OCI-LY7 (cell line): ENCODE measurements around the gene WFS1. TPM values are rescaled to one million over a fixed set of nuclear protein-coding genes. Genes with fewer than 3 reads are reported as not detected.

Source experiments
- BruUV-seq: library from RNA; stranded (reverse); fragments of 400-500 nt; replicated peaks from 2 replicates; lab custom pipeline; 2021; lab: Mats Ljungman, UMichigan
- CTCF ChIA-PET: fragments of 300-600 bp; sonication (Branson Sonifier 250); formaldehyde crosslinking; loops from one replicate; lab custom pipeline; 2022; ENCODE audit warnings: antibody characterized with exemption; ENCODE audit not compliant: unreplicated experiment; lab: Charles Lee
- POLR2A ChIA-PET: fragments of 300-600 bp; sonication (Branson Sonifier 250); formaldehyde crosslinking; loops from one replicate; lab custom pipeline; 2022; ENCODE audit warnings: antibody characterized with exemption; lab: Charles Lee
- DNase-seq: peaks from one replicate; pipeline ENCODE4 v3.0.0-alpha.2; 2015; ENCODE audit warnings: low spot score
- H2AFZ ChIP-seq: fragments of 200-600 bp; sonication (generic), shearing (Covaris generic); 2 replicates; pipeline ENCODE4 v1.6.1; 2014; ENCODE audit warnings: mild to moderate bottlenecking, antibody characterized with exemption, low read length, moderate library complexity
- H3K27ac ChIP-seq: fragments of 200-600 bp; sonication (generic); 2 replicates; pipeline ENCODE4 v1.5.1; 2014; ENCODE audit warnings: mixed run types, low read depth, mild to moderate bottlenecking, moderate library complexity, low read length, inconsistent platforms; ENCODE audit not compliant: poor library complexity, severe bottlenecking
- H3K36me3 ChIP-seq: fragments of 200-600 bp; sonication (generic); 2 replicates; pipeline ENCODE4 v1.6.1; 2014; ENCODE audit warnings: mild to moderate bottlenecking, antibody characterized with exemption, low read length, moderate library complexity, mixed read lengths; ENCODE audit not compliant: insufficient read depth
- H3K4me1 ChIP-seq: fragments of 200-600 bp; sonication (generic); 2 replicates; pipeline ENCODE4 v1.5.1; 2014; ENCODE audit warnings: mild to moderate bottlenecking, low read length; ENCODE audit not compliant: insufficient read depth, poor library complexity, severe bottlenecking
- H3K4me2 ChIP-seq: fragments of 200-600 bp; sonication (generic); 2 replicates; pipeline ENCODE4 v1.6.1; 2014; ENCODE audit warnings: mild to moderate bottlenecking, low read length
- H3K4me3 ChIP-seq: fragments of 200-600 bp; sonication (generic); 2 replicates; pipeline ENCODE4 v1.5.1; 2014; ENCODE audit warnings: mild to moderate bottlenecking, low read depth, low read length; ENCODE audit not compliant: poor library complexity, severe bottlenecking
- H3K79me2 ChIP-seq: fragments of 200-600 bp; sonication (generic); 2 replicates; pipeline ENCODE4 v1.6.1; 2016; ENCODE audit warnings: low read depth, mild to moderate bottlenecking, low read length, moderate library complexity, mixed read lengths; ENCODE audit not compliant: insufficient read depth
- H3K9me2 ChIP-seq: fragments of 200-600 bp; sonication (generic); 2 replicates; pipeline ENCODE4 v1.6.1; 2016; ENCODE audit warnings: mild to moderate bottlenecking, low read length, mixed read lengths; ENCODE audit not compliant: insufficient read depth
- H3K9me3 ChIP-seq: fragments of 200-600 bp; sonication (generic); 2 replicates; pipeline ENCODE4 v1.6.1; 2014; ENCODE audit warnings: mild to moderate bottlenecking, mixed run types, low read length, mixed read lengths
- H4K20me1 ChIP-seq: fragments of 200-600 bp; sonication (generic); 2 replicates; pipeline ENCODE4 v1.6.1; 2014; ENCODE audit warnings: mild to moderate bottlenecking, antibody characterized with exemption, low read length, moderate library complexity, mixed read lengths; ENCODE audit not compliant: insufficient read depth
- CTCF ChIP-seq: fragments of 200-600 bp; sonication (generic); conservative IDR thresholded peaks from 2 replicates; pipeline ENCODE4 v1.5.1; 2014; ENCODE audit warnings: mild to moderate bottlenecking, antibody characterized with exemption, low read length, moderate library complexity, mixed read lengths
- EZH2phosphoT487 ChIP-seq: fragments of 200-600 bp; sonication (generic); IDR thresholded peaks from 2 replicates; pipeline ENCODE4 v1.6.1; 2018; ENCODE audit warnings: low read depth, borderline replicate concordance, mild to moderate bottlenecking, mixed run types, antibody characterized with exemption, low read length, moderate library complexity, mixed read lengths
- intact Hi-C: fragments of 100-400 bp; cut with micrococcal nuclease; formaldehyde crosslinking; loops from one replicate; pipeline ENCODE4 v1.10.0; 2022; ENCODE audit not compliant: unreplicated experiment
- total RNA-seq, 2 experiments: library from RNA; depleted of rRNA in 1 of 2; stranded (reverse); fragments of >200 nt in 1 of 2; shearing (Covaris generic) in 1 of 2; gene quantifications; 2 replicates each; pipeline ENCODE4 v1.2.3, GENCODE V29; 2014 to 2022

The WFS1 gene
- total RNA-seq, 2 experiments from 2014 or later = 6.1 to 14.5 TPM

GRCh38 chr4:6281436-6282313 lies 12.0 kb downstream of the WFS1 start:
- Histone ChIP-seq H3K9me2 (no peaks in the 10 kb centered on the region), H3K4me1 (peaks cover 12% of the 10 kb centered on the region), H3K27ac (no peak overlapping the region), H3K4me3 (no peak overlapping the region), H4K20me1 (no peaks in the 10 kb centered on the region), H3K9me3 (no peaks in the 10 kb centered on the region), H2AFZ (no peak overlapping the region), H3K4me2 (no peak overlapping the region), H3K79me2 (no peaks in the 10 kb centered on the region), H3K36me3 (no peaks in the 10 kb centered on the region; the same call in 1 of the 2 replicates)
- DNase-seq = no peak
- TF ChIP-seq EZH2phosphoT487 = no peak
- TF ChIP-seq CTCF = no peak
- ChIA-PET CTCF (interaction anchor here (0.6 kb wide), 1 partner anchor 47 kb away, joined by 3 read pairs; no protein-coding TSS in a partner anchor), POLR2A (no interaction called here)
- intact Hi-C loops = no loop called here
- BruUV-seq = no TSS peak

GRCh38 chr4:6282314-6282771 lies 12.7 kb downstream of the WFS1 start:
- peaks cover 7% of the 10 kb centered on the region for H3K4me1 ChIP-seq
- intact Hi-C loops = no loop called here
- DNase-seq = no peak
- BruUV-seq = no TSS peak
- no peaks in the 10 kb centered on the region for H3K9me3 ChIP-seq
- no peaks in the 10 kb centered on the region for H4K20me1 ChIP-seq
- no peak overlapping the region for H2AFZ ChIP-seq
- H3K27ac ChIP-seq = no peak overlapping the region
- no peaks in the 10 kb centered on the region; the same call in 1 of the 2 replicates for H3K36me3 ChIP-seq
- no peak overlapping the region for H3K4me3 ChIP-seq
- TF ChIP-seq EZH2phosphoT487 (no peak), CTCF (no peak)
- no peaks in the 10 kb centered on the region for H3K79me2 ChIP-seq
- POLR2A ChIA-PET = no interaction called here
- CTCF ChIA-PET = interaction anchor here (0.5 to 0.6 kb wide), 2 partner anchors 46 to 209 kb away, joined by 3 to 6 read pairs; no protein-coding TSS in a partner anchor
- no peaks in the 10 kb centered on the region for H3K9me2 ChIP-seq
- H3K4me2 ChIP-seq = no peak overlapping the region

GRCh38 chr4:6283282-6283681 lies 13.6 kb downstream of the WFS1 start:
- peaks cover under 1% of the 10 kb centered on the region; the same call in 1 of the 2 replicates for H3K36me3 ChIP-seq
- TF ChIP-seq CTCF = no peak
- TF ChIP-seq EZH2phosphoT487 = no peak
- no peak overlapping the region for H3K27ac ChIP-seq
- intact Hi-C loops = no loop called here
- H2AFZ ChIP-seq = no peak overlapping the region
- peaks cover 7% of the 10 kb centered on the region for H3K4me1 ChIP-seq
- no peak overlapping the region for H3K4me2 ChIP-seq
- H3K4me3 ChIP-seq = no peak overlapping the region
- no TSS peak for BruUV-seq
- no peak for DNase-seq
- no peaks in the 10 kb centered on the region for H3K9me2 ChIP-seq
- POLR2A ChIA-PET = no interaction called here
- H4K20me1 ChIP-seq = no peaks in the 10 kb centered on the region
- no peaks in the 10 kb centered on the region for H3K9me3 ChIP-seq
- no peaks in the 10 kb centered on the region for H3K79me2 ChIP-seq
- CTCF ChIA-PET = no interaction called here
